Karpas-422 (cell line): Measurements from ENCODE around the gene WDR91. TPM values are rescaled to one million over a fixed set of nuclear protein-coding genes. Genes with fewer than 3 reads are reported as not detected.

Experiments used
- DNase-seq: peaks from one replicate; pipeline ENCODE4 v3.0.0-alpha.2; 2015
- H2AFZ ChIP-seq: fragments of 200-600 bp; sonication (generic); 2 replicates; pipeline ENCODE4 v1.6.1; 2014; ENCODE audit warnings: antibody characterized with exemption, low read length, mixed read lengths
- H3K27ac ChIP-seq: fragments of 200-600 bp; sonication (generic); 2 replicates; pipeline ENCODE4 v1.5.1; 2014; ENCODE audit warnings: mild to moderate bottlenecking, low read length, moderate library complexity
- H3K27me3 ChIP-seq: fragments of 200-600 bp; sonication (generic); 2 replicates; pipeline ENCODE4 v1.6.1; 2014; ENCODE audit warnings: low read length, mixed read lengths
- H3K36me3 ChIP-seq: fragments of 200-600 bp; sonication (generic); 2 replicates; pipeline ENCODE4 v1.6.1; 2014; ENCODE audit warnings: low read length, mixed read lengths; ENCODE audit not compliant: insufficient read depth
- H3K4me1 ChIP-seq: fragments of 200-600 bp; sonication (generic); 2 replicates; pipeline ENCODE4 v1.6.1; 2014; ENCODE audit warnings: mild to moderate bottlenecking, low read length, mixed read lengths
- H3K4me2 ChIP-seq: fragments of 200-600 bp; sonication (generic); 2 replicates; pipeline ENCODE4 v1.6.1; 2014; ENCODE audit warnings: low read length, low read depth, mild to moderate bottlenecking; ENCODE audit not compliant: poor library complexity, severe bottlenecking
- H3K4me3 ChIP-seq: fragments of 200-600 bp; sonication (generic); 2 replicates; pipeline ENCODE4 v1.5.1; 2014; ENCODE audit warnings: mild to moderate bottlenecking, antibody characterized with exemption, low read length, mixed read lengths
- H3K79me2 ChIP-seq: fragments of 200-600 bp; sonication (generic); 2 replicates; pipeline ENCODE4 v1.6.1; 2014; ENCODE audit warnings: mild to moderate bottlenecking, low read length, mixed read lengths
- H3K9ac ChIP-seq: fragments of 200-600 bp; sonication (generic); 2 replicates; pipeline ENCODE4 v1.6.0; 2014; ENCODE audit warnings: low read length
- H3K9me2 ChIP-seq: fragments of 200-600 bp; sonication (generic), shearing (Covaris generic); replicated peaks from 2 replicates; pipeline ENCODE4 v1.6.0; 2014; ENCODE audit warnings: mild to moderate bottlenecking, low read length, moderate library complexity; ENCODE audit not compliant: insufficient read depth
- H3K9me3 ChIP-seq: fragments of 300-700, 200-600 bp; sonication (generic); 2 replicates; pipeline ENCODE4 v1.6.1; 2014; ENCODE audit warnings: low read length, mixed read lengths
- H4K20me1 ChIP-seq: fragments of 200-600 bp; sonication (generic); 2 replicates; pipeline ENCODE4 v1.6.1; 2014; ENCODE audit warnings: mild to moderate bottlenecking, antibody characterized with exemption, low read length, low read depth; ENCODE audit not compliant: insufficient read depth
- total RNA-seq: library from RNA; depleted of rRNA; stranded (reverse); fragments of >200 nt; shearing (Covaris generic); gene quantifications from 2 replicates; pipeline ENCODE4 v1.2.3, GENCODE V29; 2014; ENCODE audit warnings: low replicate concordance

WDR91 gene
- total RNA-seq, 1 experiment from 2014 or later = 7.8 TPM

GRCh38 chr7:135184254-135184841 lies 27.0 kb downstream of the WDR91 start:
- Histone ChIP-seq H4K20me1 (no peaks in the 10 kb centered on the region), H3K27ac (no peak overlapping the region), H2AFZ (no peak overlapping the region), H3K4me2 (no peak overlapping the region), H3K9me2 (no peaks in the 10 kb centered on the region), H3K27me3 (no peaks in the 10 kb centered on the region), H3K4me1 (no peaks in the 10 kb centered on the region; the same call in 1 of the 2 replicates), H3K9ac (no peak overlapping the region), H3K4me3 (no peak overlapping the region), H3K9me3 (peaks cover 15% of the 10 kb centered on the region), H3K79me2 (no peaks in the 10 kb centered on the region), H3K36me3 (peaks cover 35% of the 10 kb centered on the region)
- no peak for DNase-seq

DNA sequence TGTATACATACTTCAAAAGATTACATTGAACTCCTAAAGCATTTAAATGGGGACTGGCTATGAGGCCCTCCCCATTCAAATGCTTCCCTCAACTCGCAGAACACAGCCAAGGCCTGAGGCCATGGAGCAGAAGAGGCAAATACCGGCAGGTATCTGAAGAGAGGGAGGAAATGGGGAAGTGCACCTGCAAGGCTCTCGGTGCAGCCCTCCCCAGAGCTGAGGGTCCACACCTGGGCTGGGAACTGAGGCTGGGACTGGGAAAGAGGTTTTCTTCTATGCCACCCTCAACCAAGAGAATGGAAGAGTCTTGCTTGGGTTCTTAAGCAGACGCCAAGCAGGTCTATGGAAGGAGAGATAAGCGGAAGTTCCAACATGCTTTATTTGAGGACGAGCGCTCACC lies 27.8 kb downstream of the WDR91 start:
- Histone ChIP-seq H3K9me3 (peaks cover 15% of the 10 kb centered on the region), H3K9ac (no peak overlapping the region), H3K4me3 (no peak overlapping the region), H3K79me2 (no peaks in the 10 kb centered on the region), H3K36me3 (peaks cover 35% of the 10 kb centered on the region), H4K20me1 (no peaks in the 10 kb centered on the region), H2AFZ (no peak overlapping the region), H3K9me2 (no peaks in the 10 kb centered on the region), H3K4me1 (no peaks in the 10 kb centered on the region), H3K27ac (no peak overlapping the region), H3K27me3 (no peaks in the 10 kb centered on the region), H3K4me2 (no peak overlapping the region)
- DNase-seq = no peak

GRCh38 chr7:135181929-135182678 lies 29.2 kb downstream of the WDR91 start:
- no peak overlapping the region for H3K4me2 ChIP-seq
- no peak for DNase-seq
- H3K79me2 ChIP-seq = no peaks in the 10 kb centered on the region
- H3K4me3 ChIP-seq = no peak overlapping the region
- no peaks in the 10 kb centered on the region for H3K4me1 ChIP-seq
- no peak overlapping the region for H2AFZ ChIP-seq
- no peaks in the 10 kb centered on the region for H3K27me3 ChIP-seq
- no peaks in the 10 kb centered on the region for H4K20me1 ChIP-seq
- H3K27ac ChIP-seq = no peak overlapping the region
- H3K36me3 ChIP-seq = peaks cover 35% of the 10 kb centered on the region
- H3K9ac ChIP-seq = no peak overlapping the region
- H3K9me2 ChIP-seq = no peaks in the 10 kb centered on the region
- H3K9me3 ChIP-seq = peaks cover 15% of the 10 kb centered on the region

DNA sequence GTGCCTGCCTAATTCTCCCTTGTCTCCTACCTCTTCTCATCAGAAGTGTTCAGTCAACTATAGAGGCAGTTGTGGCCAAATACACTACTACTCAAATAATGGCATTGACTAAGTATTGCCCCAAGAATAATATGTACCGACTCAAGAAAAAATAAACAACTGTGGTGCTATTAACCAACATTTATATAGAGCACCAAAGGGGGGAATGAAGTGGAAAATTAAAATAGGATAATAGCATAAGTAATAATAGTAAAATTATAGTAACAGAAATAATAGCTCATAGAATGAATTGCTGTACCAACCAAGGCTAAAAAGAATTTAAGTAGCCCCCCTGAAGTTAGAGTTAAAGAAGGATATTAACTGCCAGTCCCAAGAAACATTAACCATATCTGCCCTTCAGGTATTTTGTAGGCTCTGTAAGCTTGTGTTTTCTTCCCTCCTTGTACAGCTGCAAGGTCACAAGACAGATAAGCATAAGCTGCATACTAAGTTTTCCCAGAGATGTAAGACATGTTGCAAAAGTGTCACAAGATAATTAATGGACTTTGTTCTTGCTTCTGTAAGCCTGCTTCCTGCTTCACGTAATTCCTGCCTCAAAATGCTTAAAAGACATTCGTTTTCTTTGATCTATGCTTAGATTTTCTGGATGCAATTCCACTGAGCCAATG lies 29.9 kb downstream of the WDR91 start:
- Histone ChIP-seq H2AFZ (no peak overlapping the region), H3K9me3 (peaks cover 15% of the 10 kb centered on the region), H3K79me2 (no peaks in the 10 kb centered on the region), H3K27ac (no peak overlapping the region), H4K20me1 (no peaks in the 10 kb centered on the region), H3K9me2 (no peaks in the 10 kb centered on the region), H3K36me3 (peaks cover 35% of the 10 kb centered on the region), H3K9ac (no peak overlapping the region), H3K4me3 (no peak overlapping the region), H3K27me3 (no peaks in the 10 kb centered on the region), H3K4me1 (no peaks in the 10 kb centered on the region), H3K4me2 (no peak overlapping the region)
- no peak for DNase-seq

GRCh38 chr7:135180122-135180521 lies 31.2 kb downstream of the WDR91 start:
- Histone ChIP-seq H3K4me2 (no peak overlapping the region), H3K9me2 (no peaks in the 10 kb centered on the region), H3K4me3 (no peak overlapping the region), H3K79me2 (no peaks in the 10 kb centered on the region), H3K4me1 (no peaks in the 10 kb centered on the region), H2AFZ (no peak overlapping the region), H3K27me3 (no peaks in the 10 kb centered on the region), H3K36me3 (peaks cover 31% of the 10 kb centered on the region), H3K27ac (no peak overlapping the region), H3K9ac (no peak overlapping the region), H4K20me1 (no peaks in the 10 kb centered on the region), H3K9me3 (peaks cover 15% of the 10 kb centered on the region)
- DNase-seq = no peak

GRCh38 chr7:135179321-135179925 lies 31.9 kb downstream of the WDR91 start:
- Histone ChIP-seq H2AFZ (no peak overlapping the region), H3K4me1 (no peaks in the 10 kb centered on the region), H3K9me2 (no peaks in the 10 kb centered on the region), H3K9me3 (peaks cover 15% of the 10 kb centered on the region), H3K4me3 (no peak overlapping the region), H3K9ac (no peak overlapping the region), H3K27me3 (no peaks in the 10 kb centered on the region), H3K4me2 (no peak overlapping the region), H3K79me2 (no peaks in the 10 kb centered on the region), H3K27ac (no peak overlapping the region), H3K36me3 (peaks cover 30% of the 10 kb centered on the region), H4K20me1 (no peaks in the 10 kb centered on the region)
- DNase-seq = no peak

DNA sequence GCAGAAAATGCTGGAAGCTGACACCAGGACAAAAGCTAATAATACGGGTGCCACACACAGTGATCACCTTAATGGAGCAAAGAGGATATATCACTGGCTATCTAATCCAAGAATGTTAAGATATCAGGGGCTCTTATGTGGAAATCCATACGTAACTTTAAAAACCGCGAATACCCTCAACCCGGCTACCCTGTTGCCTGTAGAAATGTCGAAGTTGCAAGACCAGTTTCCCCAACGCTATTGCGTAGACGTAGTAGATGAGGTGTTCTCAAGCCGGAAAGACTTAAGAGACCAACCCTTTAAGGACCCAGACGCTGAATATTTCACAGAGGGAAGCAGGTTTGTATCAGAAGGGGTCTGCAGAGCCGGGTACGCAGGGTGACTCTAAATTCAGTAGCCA lies 33.0 kb downstream of the WDR91 start:
- peaks cover 23% of the 10 kb centered on the region for H3K36me3 ChIP-seq
- H3K9ac ChIP-seq = no peak overlapping the region
- no peaks in the 10 kb centered on the region for H3K9me2 ChIP-seq
- no peaks in the 10 kb centered on the region for H3K4me1 ChIP-seq
- H3K4me3 ChIP-seq = no peak overlapping the region
- no peak for DNase-seq
- no peaks in the 10 kb centered on the region for H3K79me2 ChIP-seq
- H3K27me3 ChIP-seq = no peaks in the 10 kb centered on the region
- H4K20me1 ChIP-seq = no peaks in the 10 kb centered on the region
- H2AFZ ChIP-seq = no peak overlapping the region
- H3K9me3 ChIP-seq = peaks cover 15% of the 10 kb centered on the region
- no peak overlapping the region for H3K27ac ChIP-seq
- no peak overlapping the region for H3K4me2 ChIP-seq
